Kidney capillary endothelial cell (primary cell): ENCODE measurements around the gene HMX1.
A peak's percentile ranks its signal among the peaks of the same experiment; 100 is the strongest.

Experiments used
- DNase-seq: peaks from one replicate; pipeline ENCODE4 v3.0.0-alpha.2; 2018; ENCODE audit warnings: low spot score

Gene HMX1

GRCh38 chr4:8871417-8872401 is at the start of gene HMX1:
HMX1 (minus strand) TSS chr4:8871839; CDS start chr4:8871614, 225 bp downstream.
- no peak for DNase-seq

- no peak for DNase-seq
Measured at GRCh38 chr4:8920969-8921368, 49.3 kb upstream of the HMX1 start.

- no peak for DNase-seq
Measured at GRCh38 chr4:8920289-8920965, 48.8 kb upstream of the HMX1 start.

- DNase-seq: no peak
Measured at GRCh38 chr4:8919651-8920288, 48.1 kb upstream of the HMX1 start.

GRCh38 chr4:8917868-8918783 is 46.5 kb upstream of the HMX1 start:
- peak; percentile 47 for DNase-seq

GRCh38 chr4:8917321-8917811 is 45.7 kb upstream of the HMX1 start:
- no peak for DNase-seq

GRCh38 chr4:8916906-8917305 is 45.3 kb upstream of the HMX1 start:
- DNase-seq: no peak

GRCh38 chr4:8916351-8916885 is 44.8 kb upstream of the HMX1 start:
- DNase-seq: no peak

GRCh38 chr4:8915201-8916200 is 43.9 kb upstream of the HMX1 start:
- no peak for DNase-seq

GRCh38 chr4:8914461-8915171 is 43.0 kb upstream of the HMX1 start:
- DNase-seq: no peak

- no peak for DNase-seq
Measured at GRCh38 chr4:8913858-8914460, 42.3 kb upstream of the HMX1 start.

GRCh38 chr4:8913121-8913857 is 41.6 kb upstream of the HMX1 start:
- no peak for DNase-seq

GRCh38 chr4:8912506-8912905 is 40.9 kb upstream of the HMX1 start:
- no peak for DNase-seq

GRCh38 chr4:8912089-8912455 is 40.4 kb upstream of the HMX1 start:
- no peak for DNase-seq

- DNase-seq: no peak
Measured at GRCh38 chr4:8911316-8912088, 39.9 kb upstream of the HMX1 start.

GRCh38 chr4:8910822-8911315 is 39.2 kb upstream of the HMX1 start:
- DNase-seq: no peak
